Thoracic aorta (tissue), 2 donors: Measurements from ENCODE around the gene MON1B. TPM values are rescaled to one million over a fixed set of nuclear protein-coding genes. Genes with fewer than 3 reads are reported as not detected.

ENCODE experiments used
- ATAC-seq: fragments of 150-250 bp; one replicate; pipeline ENCODE4 v1.8.0; 2017; ENCODE audit warnings: low read depth; ENCODE audit not compliant: insufficient number of reproducible peaks, low FRiP score
- DNase-seq: peaks from one replicate; pipeline ENCODE4 v3.0.0-alpha.2; 2020; ENCODE audit warnings: low spot score
- H3K27ac ChIP-seq, 2 donors: fragments of 200-600 bp; sonication (generic); 1 replicate in 1 of 2; 2 replicates in 1 of 2; pipeline ENCODE4 v1.5.1; 2016; ENCODE audit warnings: mild to moderate bottlenecking in 2 of 2, moderate library complexity in 2 of 2
- H3K27me3 ChIP-seq: fragments of 200-600 bp; sonication (generic); replicated peaks from 2 replicates; pipeline ENCODE4 v1.6.0; 2016; ENCODE audit warnings: mild to moderate bottlenecking; ENCODE audit not compliant: insufficient read depth
- H3K36me3 ChIP-seq: fragments of 200-600 bp; sonication (generic); one replicate; pipeline ENCODE4 v1.5.1; 2016
- H3K4me1 ChIP-seq, 2 donors: fragments of 200-600 bp; sonication (generic); 1 replicate in 1 of 2; 2 replicates in 1 of 2; pipeline versions ENCODE4 v1.5.1 to v1.6.0; 2016; ENCODE audit warnings: low read depth in 2 of 2, mild to moderate bottlenecking in 1 of 2; ENCODE audit not compliant: control insufficient read depth in 1 of 2
- H3K4me3 ChIP-seq: fragments of 200-600 bp; sonication (generic); 2 replicates; pipeline ENCODE4 v1.5.1; 2016; ENCODE audit warnings: mild to moderate bottlenecking
- H3K9me3 ChIP-seq: fragments of 200-600 bp; sonication (generic); 2 replicates; pipeline ENCODE4 v1.5.1; 2016
- total RNA-seq, 2 donors: library from RNA; depleted of rRNA; stranded (reverse); fragments of >200 nt; gene quantifications; one replicate each; pipeline versions ENCODE4 v1.1.0 to v1.2.3, GENCODE V29; 2016
- TF ChIP-seq, protein P1 (sequence below): fragments of 200-600 bp; sonication (generic); IDR thresholded peaks from one replicate; pipeline ENCODE4 v1.5.1; 2019; ENCODE audit warnings: antibody characterized with exemption

The MON1B gene
- 10 to 100 TPM; 21.8 to 42.5 TPM for total RNA-seq

DNA sequence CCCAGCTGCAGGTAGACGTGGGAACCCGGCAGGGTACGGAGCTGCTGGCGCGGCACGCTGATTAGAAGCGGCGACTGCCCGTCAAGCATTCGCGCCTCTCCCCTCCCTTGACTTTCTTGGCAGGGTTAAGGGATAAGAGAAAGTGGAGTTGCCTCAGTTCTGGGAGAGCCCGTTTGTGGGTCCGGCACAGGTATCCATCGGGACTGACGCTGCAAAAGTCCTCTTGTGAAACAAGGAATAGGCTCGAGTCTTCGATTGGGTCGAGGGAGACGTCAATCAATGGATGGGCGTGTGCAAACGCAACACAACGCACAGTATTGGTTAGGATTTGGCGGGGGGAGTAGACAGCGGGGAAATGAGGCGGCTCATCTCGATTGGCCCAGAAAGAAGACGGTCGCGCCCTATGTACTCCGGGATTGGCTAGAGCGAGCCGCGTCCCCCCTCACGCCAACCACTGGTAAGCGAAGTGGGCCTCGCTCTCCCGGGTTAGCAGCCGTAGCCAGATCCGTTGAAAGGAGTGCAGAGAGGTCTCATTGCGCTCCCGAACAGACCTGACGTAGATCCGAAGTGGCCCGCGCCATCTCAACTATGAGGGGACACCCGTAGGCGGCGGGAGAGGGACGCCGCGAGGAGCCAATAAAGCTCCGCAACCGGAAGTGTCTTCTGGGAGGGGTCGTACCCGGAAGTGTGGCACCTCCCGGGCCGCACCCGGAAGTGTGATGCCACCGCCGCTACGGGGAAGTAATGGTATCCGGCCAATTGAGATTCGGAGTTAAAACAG lies at the start of gene MON1B:
MON1B (plus strand) TSS at position 713 of the 781 bp plus-strand sequence. CDS start 296 bp downstream, outside the sequence.
- Histone ChIP-seq H3K27ac (peak within 1 kb of the TSS; percentile 97 to 98), H3K4me1 (peaks cover 14 to 24% of the 10 kb centered on the region in 2 donors), H3K27me3 (no peaks in the 10 kb centered on the region), H3K9me3 (no peaks in the 10 kb centered on the region), H3K4me3 (peak within 1 kb of the TSS; percentile 98), H3K36me3 (peaks cover 16% of the 10 kb centered on the region)
- peak; percentile 100 for ATAC-seq
- TF ChIP-seq, protein P1, sequence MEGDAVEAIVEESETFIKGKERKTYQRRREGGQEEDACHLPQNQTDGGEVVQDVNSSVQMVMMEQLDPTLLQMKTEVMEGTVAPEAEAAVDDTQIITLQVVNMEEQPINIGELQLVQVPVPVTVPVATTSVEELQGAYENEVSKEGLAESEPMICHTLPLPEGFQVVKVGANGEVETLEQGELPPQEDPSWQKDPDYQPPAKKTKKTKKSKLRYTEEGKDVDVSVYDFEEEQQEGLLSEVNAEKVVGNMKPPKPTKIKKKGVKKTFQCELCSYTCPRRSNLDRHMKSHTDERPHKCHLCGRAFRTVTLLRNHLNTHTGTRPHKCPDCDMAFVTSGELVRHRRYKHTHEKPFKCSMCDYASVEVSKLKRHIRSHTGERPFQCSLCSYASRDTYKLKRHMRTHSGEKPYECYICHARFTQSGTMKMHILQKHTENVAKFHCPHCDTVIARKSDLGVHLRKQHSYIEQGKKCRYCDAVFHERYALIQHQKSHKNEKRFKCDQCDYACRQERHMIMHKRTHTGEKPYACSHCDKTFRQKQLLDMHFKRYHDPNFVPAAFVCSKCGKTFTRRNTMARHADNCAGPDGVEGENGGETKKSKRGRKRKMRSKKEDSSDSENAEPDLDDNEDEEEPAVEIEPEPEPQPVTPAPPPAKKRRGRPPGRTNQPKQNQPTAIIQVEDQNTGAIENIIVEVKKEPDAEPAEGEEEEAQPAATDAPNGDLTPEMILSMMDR: no peak
- DNase-seq: peak; percentile 95

DNA sequence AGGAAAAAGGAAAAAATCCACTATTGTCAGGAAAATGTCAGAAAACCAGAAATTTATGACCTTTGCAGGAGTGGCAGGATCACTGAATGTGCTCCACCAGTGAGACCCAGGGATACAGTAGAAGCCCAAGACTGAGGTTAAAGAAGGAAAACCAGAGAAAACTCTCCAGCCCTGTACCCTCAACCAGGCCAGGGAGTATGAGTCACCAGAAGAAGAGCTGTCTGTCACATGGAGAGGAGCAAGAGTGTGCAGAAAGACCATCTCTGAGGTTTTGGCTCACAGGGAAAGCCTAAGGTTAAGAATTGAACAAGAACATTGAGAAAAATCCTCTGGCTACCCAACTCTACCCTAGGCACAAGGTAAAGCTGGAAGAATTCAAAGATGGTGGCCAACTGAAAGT lies 47.6 kb upstream of the MON1B start:
- TF ChIP-seq, protein P1: no peak
- Histone ChIP-seq H3K9me3 (no peaks in the 10 kb centered on the region), H3K27ac (no peak overlapping the region), H3K27me3 (no peaks in the 10 kb centered on the region), H3K36me3 (no peaks in the 10 kb centered on the region), H3K4me1 (no peaks in the 10 kb centered on the region), H3K4me3 (no peak overlapping the region)
- ATAC-seq (no peak), DNase-seq (no peak)

DNA sequence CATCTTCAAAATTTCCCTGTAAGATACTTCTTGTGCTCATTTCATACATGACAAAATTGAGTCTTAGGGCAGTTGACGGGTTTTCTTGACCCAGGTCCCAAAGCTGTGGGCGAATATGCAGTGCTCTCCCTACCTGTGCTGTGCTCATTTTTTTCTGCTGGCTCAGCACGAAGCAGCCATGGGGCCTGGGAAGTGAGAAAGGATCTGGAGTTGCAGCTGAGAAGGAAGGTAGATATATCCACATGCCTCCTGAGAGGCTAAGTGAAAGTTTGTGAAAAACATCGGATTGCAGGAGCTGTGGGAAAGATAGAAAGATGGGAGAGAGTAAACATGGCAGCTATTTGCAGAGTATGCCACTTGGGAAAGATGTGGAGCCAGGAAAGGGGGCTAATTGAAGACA lies 42.9 kb upstream of the MON1B start:
- H3K36me3 ChIP-seq: no peaks in the 10 kb centered on the region
- TF ChIP-seq, protein P1: no peak
- H3K27ac ChIP-seq: no peak overlapping the region
- no peaks in the 10 kb centered on the region for H3K27me3 ChIP-seq
- DNase-seq (no peak), ATAC-seq (no peak)
- no peaks in the 10 kb centered on the region for H3K9me3 ChIP-seq
- no peak overlapping the region for H3K4me3 ChIP-seq
- H3K4me1 ChIP-seq: no peaks in the 10 kb centered on the region

DNA sequence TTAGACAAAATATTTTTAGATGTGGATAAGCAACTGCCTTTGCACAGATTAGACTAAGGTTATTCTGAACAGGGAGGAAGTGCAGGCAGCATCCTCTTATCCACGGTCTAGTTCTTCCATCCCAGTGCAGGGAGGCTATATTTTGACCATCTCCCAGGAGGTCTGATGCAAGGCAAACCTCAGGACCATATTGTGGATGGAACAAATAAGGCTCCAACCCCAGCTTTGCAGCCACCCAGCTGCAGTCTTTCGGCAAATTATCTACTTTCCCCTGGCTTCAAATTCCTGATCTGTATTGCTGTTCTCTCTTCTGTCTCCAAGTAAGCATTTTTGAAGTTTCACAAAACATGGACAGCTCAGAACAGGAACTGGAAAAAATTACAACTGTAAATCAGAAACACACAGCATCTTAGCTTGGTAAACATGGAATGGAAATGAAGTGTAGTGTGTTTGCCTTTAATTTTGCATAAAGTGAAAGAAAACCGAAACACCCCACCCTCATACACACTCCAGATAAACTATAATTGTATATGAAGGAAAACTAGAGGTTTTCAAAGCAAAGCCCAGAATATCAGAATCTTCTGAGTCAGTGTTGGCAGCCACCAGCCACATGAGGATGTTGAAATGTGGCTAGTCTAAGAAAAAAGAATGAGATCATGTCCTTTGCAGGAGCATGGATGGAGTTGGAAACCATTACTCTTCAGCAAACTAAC lies 33.5 kb upstream of the MON1B start:
- DNase-seq (no peak), ATAC-seq (no peak)
- Histone ChIP-seq H3K36me3 (no peaks in the 10 kb centered on the region), H3K27ac (no peak overlapping the region), H3K4me1 (no peaks in the 10 kb centered on the region), H3K4me3 (no peak overlapping the region), H3K27me3 (no peaks in the 10 kb centered on the region), H3K9me3 (no peaks in the 10 kb centered on the region)
- TF ChIP-seq, protein P1: no peak

DNA sequence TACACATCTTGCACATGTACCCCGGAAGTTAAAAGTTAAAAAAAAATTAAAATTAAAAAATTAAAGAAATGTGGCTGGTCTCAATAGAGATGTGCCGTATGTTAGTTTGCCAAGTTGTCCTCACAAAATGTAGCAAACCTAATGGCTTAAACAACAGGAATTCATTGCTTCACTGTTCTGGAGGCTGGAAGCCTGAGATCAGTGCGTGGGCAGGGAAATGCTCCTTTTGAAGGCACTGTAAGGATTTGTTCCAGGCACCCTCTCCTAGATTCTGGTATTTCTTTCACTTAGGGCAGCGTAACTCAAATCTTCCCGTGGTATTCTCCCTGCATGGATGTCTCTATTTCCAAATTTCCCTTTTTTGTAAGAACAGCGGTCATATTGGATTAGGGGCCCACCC lies 32.7 kb upstream of the MON1B start:
- Histone ChIP-seq H3K4me1 (no peaks in the 10 kb centered on the region), H3K27ac (no peak overlapping the region), H3K27me3 (no peaks in the 10 kb centered on the region), H3K36me3 (no peaks in the 10 kb centered on the region), H3K4me3 (no peak overlapping the region), H3K9me3 (no peaks in the 10 kb centered on the region)
- DNase-seq (no peak), ATAC-seq (no peak)
- TF ChIP-seq, protein P1: no peak
